Osteoblast (primary cell): ENCODE data around the gene EYS. TPM values are rescaled to one million over a fixed set of nuclear protein-coding genes. Genes with fewer than 3 reads are reported as not detected.
"Not testable (repeated sequence)": the region's sequence is repeated elsewhere in the genome, so short reads cannot be mapped to it uniquely, and the experiment has no call there.

Experiments used
- DNase-seq: peaks from one replicate; pipeline ENCODE4 v3.0.0; 2011; ENCODE audit warnings: low spot score, mixed read lengths; ENCODE audit not compliant: insufficient read length; ENCODE audit errors: missing footprints
- H2AFZ ChIP-seq: 2 replicates; pipeline ENCODE4 v1.6.0; 2011; ENCODE audit warnings: mild to moderate bottlenecking, low read length
- H3K27ac ChIP-seq: 2 replicates; pipeline ENCODE4 v1.5.1; 2011; ENCODE audit warnings: mild to moderate bottlenecking, low read depth, low read length, moderate library complexity
- H3K27me3 ChIP-seq: 2 replicates; pipeline ENCODE4 v1.6.0; 2012; ENCODE audit warnings: mild to moderate bottlenecking, control low read depth, inconsistent platforms, low read length, moderate library complexity; ENCODE audit not compliant: insufficient read depth
- H3K36me3 ChIP-seq: 2 replicates; pipeline ENCODE4 v1.5.1; 2011; ENCODE audit warnings: mild to moderate bottlenecking, low read length, control low read depth, moderate library complexity; ENCODE audit not compliant: insufficient read depth
- H3K4me1 ChIP-seq: 2 replicates; pipeline ENCODE4 v1.5.1; 2011; ENCODE audit warnings: mild to moderate bottlenecking, low read length, control low read depth, moderate library complexity; ENCODE audit not compliant: insufficient read depth
- H3K4me2 ChIP-seq: 2 replicates; pipeline ENCODE4 v1.6.0; 2011; ENCODE audit warnings: mild to moderate bottlenecking, low read length; ENCODE audit not compliant: insufficient read depth
- H3K4me3 ChIP-seq: fragments of 200-600 bp; sonication (generic); 3 replicates; pipeline ENCODE4 v1.5.1; 2012; ENCODE audit warnings: mild to moderate bottlenecking, low read length, inconsistent platforms; ENCODE audit not compliant: insufficient read depth
- H3K79me2 ChIP-seq: 2 replicates; pipeline ENCODE4 v1.6.0; 2012; ENCODE audit warnings: mild to moderate bottlenecking, low read length, control low read depth, inconsistent platforms; ENCODE audit not compliant: insufficient read depth
- H3K9me3 ChIP-seq: 2 replicates; pipeline ENCODE4 v1.5.1; 2011; ENCODE audit warnings: low read depth, low read length, control low read depth
- H4K20me1 ChIP-seq: 2 replicates; pipeline ENCODE4 v1.6.0; 2012; ENCODE audit warnings: mild to moderate bottlenecking, low read length, control low read depth; ENCODE audit not compliant: insufficient read depth
- total RNA-seq: library from RNA; depleted of rRNA; stranded (reverse); fragments of >200 nt; gene quantifications from 2 replicates; pipeline ENCODE4 v1.2.3, GENCODE V29; 2012
- TF ChIP-seq, protein P1 (sequence below): IDR thresholded peaks from 2 replicates; pipeline ENCODE4 v1.5.1; 2011; ENCODE audit warnings: mild to moderate bottlenecking, low read depth, low read length, moderate library complexity; ENCODE audit errors: extremely low read depth

The EYS gene
- total RNA-seq, 1 donor = under 0.01 TPM

DNA sequence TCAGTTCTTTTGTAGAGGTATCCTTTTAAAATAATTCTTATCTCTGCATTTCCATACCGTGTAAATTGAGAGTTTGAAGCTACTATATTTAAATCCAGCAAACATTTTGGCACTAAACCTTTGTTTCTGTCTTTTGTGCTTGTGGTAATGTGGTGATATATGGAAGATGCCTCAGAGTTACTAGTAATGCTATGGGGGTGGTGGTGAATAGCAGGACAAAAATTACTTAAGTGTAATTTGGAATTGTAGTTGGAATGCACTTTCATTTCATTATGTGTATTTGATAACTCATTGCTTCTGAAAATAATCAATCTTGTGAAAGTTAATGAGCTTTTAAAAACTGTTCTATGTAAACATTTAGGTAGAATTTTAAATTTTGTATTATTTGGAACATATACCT is 1666.9 kb downstream of the EYS start:
- H3K36me3 ChIP-seq = no peaks in the 10 kb centered on the region
- H3K4me3 ChIP-seq = no peak overlapping the region
- TF ChIP-seq, protein P1, sequence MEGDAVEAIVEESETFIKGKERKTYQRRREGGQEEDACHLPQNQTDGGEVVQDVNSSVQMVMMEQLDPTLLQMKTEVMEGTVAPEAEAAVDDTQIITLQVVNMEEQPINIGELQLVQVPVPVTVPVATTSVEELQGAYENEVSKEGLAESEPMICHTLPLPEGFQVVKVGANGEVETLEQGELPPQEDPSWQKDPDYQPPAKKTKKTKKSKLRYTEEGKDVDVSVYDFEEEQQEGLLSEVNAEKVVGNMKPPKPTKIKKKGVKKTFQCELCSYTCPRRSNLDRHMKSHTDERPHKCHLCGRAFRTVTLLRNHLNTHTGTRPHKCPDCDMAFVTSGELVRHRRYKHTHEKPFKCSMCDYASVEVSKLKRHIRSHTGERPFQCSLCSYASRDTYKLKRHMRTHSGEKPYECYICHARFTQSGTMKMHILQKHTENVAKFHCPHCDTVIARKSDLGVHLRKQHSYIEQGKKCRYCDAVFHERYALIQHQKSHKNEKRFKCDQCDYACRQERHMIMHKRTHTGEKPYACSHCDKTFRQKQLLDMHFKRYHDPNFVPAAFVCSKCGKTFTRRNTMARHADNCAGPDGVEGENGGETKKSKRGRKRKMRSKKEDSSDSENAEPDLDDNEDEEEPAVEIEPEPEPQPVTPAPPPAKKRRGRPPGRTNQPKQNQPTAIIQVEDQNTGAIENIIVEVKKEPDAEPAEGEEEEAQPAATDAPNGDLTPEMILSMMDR = no peak
- H3K27me3 ChIP-seq = no peaks in the 10 kb centered on the region
- no peaks in the 10 kb centered on the region for H4K20me1 ChIP-seq
- H3K4me1 ChIP-seq = no peaks in the 10 kb centered on the region
- H3K4me2 ChIP-seq = no peak overlapping the region
- no peak overlapping the region for H3K27ac ChIP-seq
- H3K79me2 ChIP-seq = no peaks in the 10 kb centered on the region
- DNase-seq = no peak
- H3K9me3 ChIP-seq = peaks cover 2% of the 10 kb centered on the region
- no peak overlapping the region for H2AFZ ChIP-seq

DNA sequence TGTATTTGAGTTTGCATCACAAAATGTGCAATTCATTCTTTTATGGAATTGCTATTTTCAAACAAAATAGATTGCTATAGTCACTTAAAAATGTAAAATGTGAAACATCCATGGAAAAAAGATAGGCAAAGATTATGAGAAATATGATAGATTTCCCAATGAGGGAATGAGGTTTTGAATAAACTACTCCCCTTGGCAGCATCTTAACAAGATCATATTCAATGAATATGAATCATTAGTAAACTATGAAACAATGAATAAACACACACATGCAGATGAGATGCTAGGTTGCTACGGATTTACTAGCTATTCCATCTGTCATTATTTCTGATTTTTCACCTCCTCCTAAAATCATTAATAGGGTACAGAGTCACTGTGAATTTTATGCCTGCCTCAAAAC is 1669.6 kb downstream of the EYS start:
- H3K9me3 ChIP-seq = peaks cover 2% of the 10 kb centered on the region
- H3K4me1 ChIP-seq = no peaks in the 10 kb centered on the region
- TF ChIP-seq, protein P1 = no peak
- H3K27me3 ChIP-seq = no peaks in the 10 kb centered on the region
- DNase-seq = no peak
- H3K4me2 ChIP-seq = no peak overlapping the region
- no peaks in the 10 kb centered on the region for H3K79me2 ChIP-seq
- H2AFZ ChIP-seq = no peak overlapping the region
- no peak overlapping the region for H3K4me3 ChIP-seq
- no peaks in the 10 kb centered on the region for H3K36me3 ChIP-seq
- no peaks in the 10 kb centered on the region for H4K20me1 ChIP-seq
- H3K27ac ChIP-seq = no peak overlapping the region

GRCh38 chr6:64034910-64035655 is 1671.9 kb downstream of the EYS start:
- no peak overlapping the region for H3K4me3 ChIP-seq
- DNase-seq = no peak
- no peaks in the 10 kb centered on the region for H3K4me1 ChIP-seq
- TF ChIP-seq, protein P1 = no peak
- H3K9me3 ChIP-seq = peaks cover 2% of the 10 kb centered on the region
- H3K79me2 ChIP-seq = no peaks in the 10 kb centered on the region
- H3K27ac ChIP-seq = no peak overlapping the region
- no peaks in the 10 kb centered on the region for H3K27me3 ChIP-seq
- no peak overlapping the region for H2AFZ ChIP-seq
- no peak overlapping the region for H3K4me2 ChIP-seq
- H4K20me1 ChIP-seq = no peaks in the 10 kb centered on the region
- H3K36me3 ChIP-seq = no peaks in the 10 kb centered on the region

- no peaks in the 10 kb centered on the region for H3K4me1 ChIP-seq
- no peaks in the 10 kb centered on the region for H3K27me3 ChIP-seq
- peaks cover 2% of the 10 kb centered on the region for H3K9me3 ChIP-seq
- H3K36me3 ChIP-seq = no peaks in the 10 kb centered on the region
- no peak overlapping the region for H2AFZ ChIP-seq
- no peaks in the 10 kb centered on the region for H4K20me1 ChIP-seq
- H3K27ac ChIP-seq = no peak overlapping the region
- no peak for DNase-seq
- H3K4me3 ChIP-seq = no peak overlapping the region
- TF ChIP-seq, protein P1 = no peak
- no peak overlapping the region for H3K4me2 ChIP-seq
- H3K79me2 ChIP-seq = no peaks in the 10 kb centered on the region
Measured at GRCh38 chr6:64034291-64034690, 1672.7 kb downstream of the EYS start.

- not testable (repeated sequence) for H3K4me3 ChIP-seq, H3K79me2 ChIP-seq, H3K4me2 ChIP-seq, DNase-seq, H3K27me3 ChIP-seq, H3K9me3 ChIP-seq, H3K27ac ChIP-seq, H3K4me1 ChIP-seq, H4K20me1 ChIP-seq, H3K36me3 ChIP-seq, H2AFZ ChIP-seq
Measured at GRCh38 chr6:64030950-64031618, 1675.9 kb downstream of the EYS start.
